HG03066 (cell line): ENCODE results near the gene FRY.
A peak's percentile ranks its signal among the peaks of the same experiment; 100 is the strongest.

Experiments used
- ATAC-seq: cut with Tn5 transposase; IDR thresholded peaks from one replicate; pipeline ENCODE4 v1.9.1; 2021; ENCODE audit warnings: low read depth; ENCODE audit not compliant: unreplicated experiment

FRY gene

GRCh38 chr13:32252812-32253438, 221.4 kb downstream of the FRY start:
- no peak for ATAC-seq

- ATAC-seq = no peak
Observed at GRCh38 chr13:32253911-32254399, 222.4 kb downstream of the FRY start.

- no peak for ATAC-seq
Observed at GRCh38 chr13:32254416-32254815, 222.8 kb downstream of the FRY start.

- ATAC-seq = no peak
Observed at GRCh38 chr13:32254916-32255723, 223.5 kb downstream of the FRY start.

- no peak for ATAC-seq
Observed at GRCh38 chr13:32255724-32256109, 224.1 kb downstream of the FRY start.

- ATAC-seq = no peak
Observed at GRCh38 chr13:32256243-32256642, 224.7 kb downstream of the FRY start.

- no peak for ATAC-seq
Observed at GRCh38 chr13:32257649-32258048, 226.1 kb downstream of the FRY start.

- no peak for ATAC-seq
Observed at GRCh38 chr13:32259116-32259515, 227.5 kb downstream of the FRY start.

- ATAC-seq = no peak
Observed at GRCh38 chr13:32261567-32261966, 230.0 kb downstream of the FRY start.

- no peak for ATAC-seq
Observed at GRCh38 chr13:32262165-32262564, 230.6 kb downstream of the FRY start.

- ATAC-seq = no peak
Observed at GRCh38 chr13:32262619-32263018, 231.0 kb downstream of the FRY start.

- ATAC-seq = no peak
Observed at GRCh38 chr13:32264407-32264806, 232.8 kb downstream of the FRY start.

GRCh38 chr13:32265726-32266125, 234.2 kb downstream of the FRY start:
- ATAC-seq = no peak

GRCh38 chr13:32266130-32266529, 234.6 kb downstream of the FRY start:
- no peak for ATAC-seq

GRCh38 chr13:32267836-32268439, 236.4 kb downstream of the FRY start:
- peak; percentile 73 for ATAC-seq

- ATAC-seq = no peak
Observed at GRCh38 chr13:32272021-32272683, 240.6 kb downstream of the FRY start.

- ATAC-seq = no peak
Observed at GRCh38 chr13:32277839-32278238, 246.3 kb downstream of the FRY start.

- no peak for ATAC-seq
Observed at GRCh38 chr13:32278426-32278825, 246.9 kb downstream of the FRY start.

- no peak for ATAC-seq
Observed at GRCh38 chr13:32281096-32281495, 249.5 kb downstream of the FRY start.

- ATAC-seq = no peak
Observed at GRCh38 chr13:32282096-32282711, 250.6 kb downstream of the FRY start.
